Stimulated activated CD4-positive, alpha-beta T cell treated with anti-CD3 and anti-CD28 coated beads, Interleukin-12 subunit alpha, Interleukin-12 subunit beta, amount 100 ng/mL, for 48 hours (primary cell): ENCODE measurements around the gene ZNF143.
"Not testable (repeated sequence)": the region's sequence is repeated elsewhere in the genome, so short reads cannot be mapped to it uniquely, and the experiment has no call there.

Experiments
- DNase-seq, 3 donors: peaks; one replicate each; pipeline ENCODE4 v3.0.0-alpha.2; 2020; ENCODE audit warnings: low read depth in 2 of 3, low spot score in 1 of 3

Gene ZNF143

DNA sequence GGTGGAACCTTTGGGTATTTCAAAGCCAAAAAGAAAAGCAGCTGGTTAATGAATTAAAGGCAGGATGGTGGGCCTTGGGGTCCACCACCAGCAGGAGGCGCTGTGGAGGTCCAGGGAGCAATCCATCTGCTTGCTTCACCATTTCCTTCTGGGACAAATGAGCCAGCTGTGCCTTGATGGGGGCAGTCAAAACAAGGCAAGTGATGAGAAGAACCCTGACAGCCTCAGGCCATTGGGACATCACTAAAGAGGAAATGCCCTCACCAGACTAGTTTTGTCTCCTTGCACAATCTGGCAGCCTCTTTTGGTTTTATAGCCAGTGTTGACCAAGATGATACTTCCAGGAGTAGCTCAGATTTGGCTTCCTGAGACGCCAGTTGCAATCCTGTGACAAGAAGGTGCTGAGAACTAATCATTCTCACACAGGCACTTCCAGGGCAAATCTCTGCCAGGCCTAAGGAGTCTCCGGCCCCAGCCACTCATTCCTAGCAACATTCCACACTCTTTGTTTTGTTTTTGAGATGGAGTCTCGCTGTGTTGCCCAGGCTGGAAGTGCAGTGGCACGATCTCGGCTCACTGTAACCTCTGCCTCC, 74.5 kb downstream of the ZNF143 start:
- peak; percentile 65 to 85 (median 81) for DNase-seq

GRCh38 chr11:9538548-9538947, 77.7 kb downstream of the ZNF143 start:
- no peak for DNase-seq

DNA sequence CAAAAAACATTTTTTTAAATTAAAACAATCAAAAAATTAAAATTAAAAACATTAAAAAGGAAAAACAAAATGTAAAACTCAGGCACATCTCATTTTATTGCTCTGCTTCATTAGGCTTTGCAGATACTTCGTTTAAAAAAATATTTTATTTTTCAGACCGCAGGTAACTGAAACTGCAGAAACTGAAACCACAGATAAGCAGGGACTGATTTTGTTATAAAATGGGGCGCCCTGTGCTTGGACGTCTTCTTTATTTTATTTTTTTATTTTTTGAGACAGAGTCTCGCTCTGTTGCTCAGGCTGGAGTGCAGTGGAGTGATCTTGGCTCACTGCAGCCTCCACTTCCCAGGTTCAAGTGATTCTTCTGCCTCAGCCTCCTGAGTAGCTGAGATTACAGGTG, 88.4 kb downstream of the ZNF143 start:
- not testable (repeated sequence) for DNase-seq

- no peak for DNase-seq
Measured at GRCh38 chr11:9550191-9550628, 89.4 kb downstream of the ZNF143 start.

DNA sequence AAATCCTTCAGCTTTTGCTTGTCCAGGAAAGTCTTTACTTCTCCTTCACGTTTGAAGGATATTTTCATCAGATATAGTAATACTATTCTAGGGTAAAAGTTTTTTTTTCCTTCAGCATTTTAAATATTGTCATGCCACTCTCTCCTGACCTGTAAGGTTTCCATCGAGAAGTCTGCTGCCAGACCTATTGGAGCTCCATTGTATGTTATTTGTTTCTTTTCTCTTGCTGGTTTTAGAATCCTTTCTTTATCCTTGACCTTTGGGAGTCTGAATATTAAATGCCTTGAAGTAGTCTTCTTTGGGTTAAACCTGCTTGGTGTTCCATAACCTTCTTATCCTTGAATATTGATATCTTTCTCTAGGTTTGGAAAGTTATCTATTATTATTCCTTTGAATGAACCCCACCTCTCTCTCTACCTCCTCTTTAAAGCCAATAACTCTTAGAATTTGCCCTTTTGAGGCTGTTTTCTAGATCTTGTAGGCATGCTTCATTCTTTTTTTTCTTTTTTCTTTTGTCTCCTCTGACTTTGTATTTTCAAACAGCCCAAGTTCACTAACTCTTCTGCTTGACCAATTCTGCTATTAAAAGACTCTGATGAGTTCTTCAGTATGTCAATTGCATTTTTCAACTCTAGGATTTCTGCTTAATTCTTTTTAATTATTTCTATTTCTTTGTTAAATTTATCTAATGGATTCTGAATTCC, 100.6 kb downstream of the ZNF143 start:
- no peak for DNase-seq

DNA sequence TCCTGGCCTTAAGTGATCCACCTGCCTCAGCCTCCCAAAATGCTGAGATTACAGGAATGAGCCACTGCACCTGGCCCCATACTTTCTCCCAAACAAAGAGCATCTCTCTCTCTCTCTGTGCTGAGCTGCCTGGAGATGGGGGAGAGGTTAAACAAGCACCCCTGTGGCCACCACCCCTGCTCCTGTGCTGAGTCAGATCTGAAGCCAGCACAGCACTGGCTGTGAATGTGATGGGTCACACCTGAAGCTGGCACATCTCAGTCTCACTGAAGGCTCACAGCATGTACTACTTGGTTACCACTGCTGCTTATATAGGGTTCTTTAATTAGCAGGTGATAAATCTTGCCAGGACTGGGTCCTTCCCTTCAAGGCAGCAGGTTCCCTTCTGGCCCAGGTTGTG, 101.9 kb downstream of the ZNF143 start:
- no peak for DNase-seq

GRCh38 chr11:9563196-9563730, 102.5 kb downstream of the ZNF143 start:
- DNase-seq, result no peak

DNA sequence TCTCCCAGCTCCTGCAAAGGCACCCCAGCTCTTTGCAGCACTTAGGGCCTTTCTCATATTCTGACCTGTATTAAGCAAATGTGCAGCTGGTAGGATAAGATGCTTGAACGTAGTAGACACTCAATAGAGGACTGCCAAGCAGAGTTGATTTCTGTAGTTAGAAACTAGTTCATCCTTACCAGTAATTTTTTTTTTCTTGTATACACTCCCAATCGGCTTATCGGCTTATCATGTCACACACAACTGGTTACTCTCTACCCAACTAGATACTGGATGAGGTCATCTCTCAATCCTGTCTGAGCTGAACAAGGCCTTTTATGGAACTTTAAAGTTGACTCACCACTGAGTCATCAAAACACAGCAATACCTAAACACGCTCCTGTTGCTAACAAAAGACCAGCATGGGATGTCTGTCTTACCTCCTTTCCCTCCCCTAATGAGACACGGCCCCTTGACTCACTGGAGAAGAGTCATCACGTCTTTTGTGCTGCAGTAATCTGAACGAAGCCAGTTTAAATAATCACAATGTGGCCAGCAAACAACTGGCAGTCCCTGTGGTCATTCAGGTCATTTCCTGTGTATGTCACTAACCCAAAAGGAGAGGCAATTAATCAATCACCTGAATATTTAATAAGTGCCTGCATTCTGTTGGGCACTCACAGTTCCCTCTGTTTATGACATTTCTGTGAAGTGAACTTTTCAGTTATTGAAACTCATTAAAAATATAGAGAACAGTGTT, 105.2 kb downstream of the ZNF143 start:
- peak; percentile 45 to 62 (median 52) for DNase-seq

DNA sequence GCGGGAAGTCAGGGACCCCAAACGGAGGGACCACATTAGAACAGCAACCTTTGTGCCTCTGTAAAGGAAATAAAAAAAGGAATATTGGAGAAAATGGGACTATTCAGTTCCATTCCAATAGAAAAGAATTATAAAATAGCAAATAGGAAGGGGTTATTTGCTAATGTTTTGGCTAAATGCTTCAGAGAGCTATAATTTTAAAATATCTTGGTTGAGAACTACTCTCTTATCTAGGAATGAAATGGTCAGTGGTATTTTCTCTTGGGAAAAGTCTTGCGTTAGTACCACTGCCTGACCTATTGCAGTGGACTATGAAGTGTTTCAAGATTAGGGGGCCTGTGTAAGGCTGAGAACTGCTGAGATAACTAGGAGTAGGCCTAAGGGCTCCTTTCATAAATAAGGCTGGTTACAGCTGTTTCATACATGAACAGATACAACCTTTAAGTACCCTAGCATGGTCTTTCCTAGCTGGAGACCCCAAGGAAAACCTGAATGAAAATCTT, 105.8 kb downstream of the ZNF143 start:
- no peak for DNase-seq

DNA sequence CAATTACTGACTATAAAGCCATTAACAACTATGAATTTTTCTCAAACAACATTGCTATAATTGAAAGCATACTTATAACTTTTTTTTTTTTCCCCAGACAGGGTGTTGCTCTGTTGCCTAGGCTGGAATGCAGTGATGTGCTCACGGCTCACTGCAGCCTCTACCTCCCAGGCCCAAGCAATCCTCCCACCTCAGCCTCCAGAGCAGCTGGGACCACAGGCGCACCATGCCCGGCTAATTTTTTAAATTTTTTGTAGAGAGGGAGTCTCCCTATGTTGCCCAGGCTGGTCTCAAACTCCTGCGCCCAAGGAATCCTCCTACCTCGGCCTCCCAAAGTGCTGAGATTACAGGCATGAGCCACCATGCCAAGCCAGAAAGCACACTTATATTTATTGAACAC, 106.6 kb downstream of the ZNF143 start:
- no peak for DNase-seq

- DNase-seq, result no peak
Measured at GRCh38 chr11:9568161-9568853, 107.5 kb downstream of the ZNF143 start.

GRCh38 chr11:9568854-9569587, 108.2 kb downstream of the ZNF143 start:
- DNase-seq, result no peak

GRCh38 chr11:9569588-9570164, 108.9 kb downstream of the ZNF143 start:
- DNase-seq, result no peak

DNA sequence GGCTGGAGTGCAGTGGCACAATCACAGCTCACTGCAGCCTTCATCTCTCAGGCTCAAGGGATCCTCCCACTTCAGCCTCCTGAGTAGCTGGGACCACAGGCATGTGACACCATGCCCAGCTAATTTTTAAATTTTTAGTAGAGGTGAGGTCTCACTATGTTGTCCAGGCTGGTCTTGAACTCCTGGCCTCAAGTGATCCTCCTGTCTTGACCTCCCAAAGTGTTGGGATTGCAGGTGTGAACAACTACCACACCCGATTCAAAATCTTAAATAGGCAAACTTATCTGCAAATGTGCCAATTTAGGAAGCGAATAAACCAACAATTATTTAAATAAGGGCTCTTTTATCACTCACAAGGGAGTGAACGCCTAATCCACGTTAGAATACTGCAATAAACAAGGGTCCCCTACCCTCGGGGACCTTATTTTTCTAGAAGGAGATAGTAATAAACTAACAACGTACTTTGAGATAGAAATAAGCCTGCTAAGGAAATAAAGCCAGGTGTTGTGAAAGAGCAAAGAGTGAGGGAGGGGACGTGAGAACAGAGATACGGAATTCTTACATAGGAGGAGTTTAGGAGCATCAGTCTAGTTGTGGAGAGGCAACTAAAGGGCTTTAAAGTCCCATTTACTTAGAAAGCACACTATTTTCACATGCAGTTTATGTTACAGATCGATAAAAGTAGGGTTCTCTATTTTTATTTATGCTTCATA, 109.7 kb downstream of the ZNF143 start:
- no peak for DNase-seq

GRCh38 chr11:9571071-9571762, 110.4 kb downstream of the ZNF143 start:
- no peak for DNase-seq

GRCh38 chr11:9571763-9572115, 110.9 kb downstream of the ZNF143 start:
- DNase-seq, result no peak

DNA sequence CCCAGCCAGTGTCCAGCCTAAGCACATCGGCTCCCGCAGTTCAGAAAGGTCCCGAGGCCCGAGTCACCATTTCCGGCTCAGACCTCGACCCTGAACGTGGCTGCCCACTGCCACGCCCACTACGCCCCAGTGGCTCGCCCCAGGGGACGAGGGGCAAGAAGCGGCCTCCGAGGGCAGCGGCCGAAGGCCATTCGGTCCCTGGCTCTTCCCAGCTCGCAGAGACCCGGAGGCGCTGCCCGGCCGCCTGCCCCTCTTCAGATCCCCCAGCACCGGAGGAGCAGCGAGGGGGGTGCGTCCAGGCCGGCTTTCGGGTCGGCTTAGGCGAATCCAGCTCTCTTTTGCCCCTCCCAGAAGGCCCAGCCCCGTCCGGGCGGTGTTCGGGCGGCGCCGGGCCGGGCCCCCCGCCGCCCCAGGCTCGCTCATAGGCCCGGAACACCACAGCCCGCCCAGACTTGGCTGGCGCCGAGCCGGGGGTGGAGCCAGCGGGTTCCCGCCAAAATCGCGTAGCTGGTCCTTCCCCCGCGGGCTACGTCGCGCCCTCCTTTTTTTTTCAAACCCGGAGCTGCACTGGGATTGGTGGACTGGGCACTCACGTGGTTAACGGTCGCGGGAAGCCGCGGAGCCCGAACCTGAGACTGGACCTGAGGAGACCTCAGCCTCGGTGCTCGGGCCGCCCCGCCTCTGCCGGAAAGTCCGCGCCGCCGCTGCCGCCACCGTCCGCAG, 112.4 kb downstream of the ZNF143 start, which contains the start of gene WEE1:
Gene WEE1 (plus strand): TSS at position 619 of the 723 bp plus-strand sequence. CDS start 264 bp downstream, outside the sequence.
- DNase-seq, result peak; percentile 96 to 99 (median 97)
